Suprapubic skin (tissue), 4 donors: ENCODE results near the gene SIVA1.

Experiments
- EP300 ChIP-seq: sonication (generic); formaldehyde crosslinking; IDR thresholded peaks from one replicate; pipeline ENCODE4 v1.6.1; 2017; ENCODE audit warnings: antibody characterized with exemption
- POLR2A ChIP-seq, 2 donors: fragments of 450-650 bp; IDR thresholded peaks; one replicate each; pipeline ENCODE4 v1.6.1; 2017; ENCODE audit warnings: antibody characterized with exemption in 2 of 2, mild to moderate bottlenecking in 2 of 2, moderate library complexity in 2 of 2
- POLR2AphosphoS5 ChIP-seq, 3 donors: sonication (generic); formaldehyde crosslinking; IDR thresholded peaks; one replicate each; pipeline ENCODE4 v1.6.1; 2017; ENCODE audit warnings: antibody characterized with exemption in 3 of 3
- TF ChIP-seq, protein P1 (sequence below), 2 donors: fragments of 200-600 bp in 1 of 2; fragments of 450-650 bp in 1 of 2; sonication (generic) in 1 of 2; IDR thresholded peaks; one replicate each; pipeline ENCODE4 v1.5.1; 2016 to 2019; ENCODE audit warnings: antibody characterized with exemption in 2 of 2, mild to moderate bottlenecking in 1 of 2, moderate library complexity in 1 of 2

DNA sequence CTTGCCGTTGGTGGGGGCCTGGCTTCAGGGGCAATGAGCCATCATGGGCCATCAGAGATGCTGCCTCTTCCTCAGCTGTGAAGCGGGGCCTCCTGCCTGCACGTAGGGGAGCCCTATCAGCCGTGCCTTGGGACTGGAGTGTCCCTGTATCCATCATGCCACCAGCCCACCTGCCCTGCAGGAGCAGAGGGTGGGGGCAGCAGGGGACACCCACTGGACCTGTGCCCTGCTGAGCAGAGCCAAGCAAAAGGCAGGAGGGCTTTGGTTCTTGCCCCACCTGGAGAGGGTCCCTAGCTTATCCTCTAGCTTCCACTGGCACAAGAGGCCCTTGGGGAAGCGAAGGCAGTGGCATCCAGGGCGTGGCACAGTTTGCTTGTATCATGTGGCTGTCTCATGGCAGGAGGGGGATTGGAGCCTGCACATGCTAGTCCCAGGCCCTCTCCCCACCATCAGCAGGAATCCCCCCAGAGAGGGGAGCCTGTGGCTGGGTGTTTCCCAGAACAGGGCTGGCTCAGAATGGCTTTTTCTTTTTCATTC is 18.8 kb upstream of the SIVA1 start:
- TF ChIP-seq, protein P1, sequence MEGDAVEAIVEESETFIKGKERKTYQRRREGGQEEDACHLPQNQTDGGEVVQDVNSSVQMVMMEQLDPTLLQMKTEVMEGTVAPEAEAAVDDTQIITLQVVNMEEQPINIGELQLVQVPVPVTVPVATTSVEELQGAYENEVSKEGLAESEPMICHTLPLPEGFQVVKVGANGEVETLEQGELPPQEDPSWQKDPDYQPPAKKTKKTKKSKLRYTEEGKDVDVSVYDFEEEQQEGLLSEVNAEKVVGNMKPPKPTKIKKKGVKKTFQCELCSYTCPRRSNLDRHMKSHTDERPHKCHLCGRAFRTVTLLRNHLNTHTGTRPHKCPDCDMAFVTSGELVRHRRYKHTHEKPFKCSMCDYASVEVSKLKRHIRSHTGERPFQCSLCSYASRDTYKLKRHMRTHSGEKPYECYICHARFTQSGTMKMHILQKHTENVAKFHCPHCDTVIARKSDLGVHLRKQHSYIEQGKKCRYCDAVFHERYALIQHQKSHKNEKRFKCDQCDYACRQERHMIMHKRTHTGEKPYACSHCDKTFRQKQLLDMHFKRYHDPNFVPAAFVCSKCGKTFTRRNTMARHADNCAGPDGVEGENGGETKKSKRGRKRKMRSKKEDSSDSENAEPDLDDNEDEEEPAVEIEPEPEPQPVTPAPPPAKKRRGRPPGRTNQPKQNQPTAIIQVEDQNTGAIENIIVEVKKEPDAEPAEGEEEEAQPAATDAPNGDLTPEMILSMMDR (IDR thresholded peaks at IDR 0.05): no peak
- TF ChIP-seq POLR2AphosphoS5 (IDR thresholded peaks at IDR 0.05) (no peak), EP300 (no peak), POLR2A (IDR thresholded peaks at IDR 0.05) (no peak)
